NCI-H2107 (cell line): ENCODE measurements around the gene TRMT10B.
A peak's percentile ranks its signal among the peaks of the same experiment; 100 is the strongest.

Source experiments
- DNase-seq: peaks from one replicate; lab custom pipeline; 2025; lab: John Stamatoyannopoulos, UW

Gene TRMT10B, protein sequence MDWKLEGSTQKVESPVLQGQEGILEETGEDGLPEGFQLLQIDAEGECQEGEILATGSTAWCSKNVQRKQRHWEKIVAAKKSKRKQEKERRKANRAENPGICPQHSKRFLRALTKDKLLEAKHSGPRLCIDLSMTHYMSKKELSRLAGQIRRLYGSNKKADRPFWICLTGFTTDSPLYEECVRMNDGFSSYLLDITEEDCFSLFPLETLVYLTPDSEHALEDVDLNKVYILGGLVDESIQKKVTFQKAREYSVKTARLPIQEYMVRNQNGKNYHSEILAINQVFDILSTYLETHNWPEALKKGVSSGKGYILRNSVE

DNA sequence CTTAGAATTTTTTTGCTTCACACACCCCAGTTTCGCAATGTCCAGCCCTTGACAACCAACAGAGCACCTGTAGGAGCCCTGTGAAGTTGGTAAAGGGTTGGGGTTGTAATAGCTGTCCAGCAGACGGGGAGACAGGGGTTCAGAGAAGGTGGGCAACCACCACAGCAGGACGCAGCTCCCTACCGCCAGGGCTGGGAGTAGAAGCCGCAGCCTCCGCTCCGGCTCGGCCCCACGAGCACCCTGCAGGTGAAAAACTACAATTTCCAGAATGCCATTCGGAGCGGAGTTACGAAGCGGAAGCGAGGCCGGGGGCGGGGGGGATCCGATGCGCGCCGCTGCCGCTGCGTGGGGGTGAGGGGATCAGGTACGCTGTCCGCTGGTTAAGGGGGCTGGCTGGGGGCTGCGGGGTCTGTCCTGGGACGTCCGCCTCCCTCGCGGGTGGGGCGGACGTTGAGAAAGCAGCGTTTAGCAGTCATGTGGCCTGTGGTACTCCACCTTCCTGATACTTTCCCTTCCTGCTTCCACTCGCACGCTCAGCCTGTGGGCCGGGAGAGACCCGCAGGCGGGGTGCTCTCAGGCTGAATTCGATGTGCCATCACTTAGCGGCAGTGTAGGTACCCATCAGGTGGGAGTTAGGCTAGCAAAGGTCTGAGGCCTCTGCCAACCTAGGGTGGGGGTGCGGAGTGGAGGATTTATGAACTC lies at the start of gene TRMT10B:
TSS of gene TRMT10B (plus strand) at position 317 of the 702 bp plus-strand sequence. CDS start 8,127 bp downstream, outside the sequence.
- DNase-seq: peak; percentile 13

GRCh38 chr9:37705787-37706186 lies 47.8 kb upstream of the TRMT10B start:
- no peak for DNase-seq

GRCh38 chr9:37706290-37706689 lies 47.3 kb upstream of the TRMT10B start:
- DNase-seq: no peak

DNA sequence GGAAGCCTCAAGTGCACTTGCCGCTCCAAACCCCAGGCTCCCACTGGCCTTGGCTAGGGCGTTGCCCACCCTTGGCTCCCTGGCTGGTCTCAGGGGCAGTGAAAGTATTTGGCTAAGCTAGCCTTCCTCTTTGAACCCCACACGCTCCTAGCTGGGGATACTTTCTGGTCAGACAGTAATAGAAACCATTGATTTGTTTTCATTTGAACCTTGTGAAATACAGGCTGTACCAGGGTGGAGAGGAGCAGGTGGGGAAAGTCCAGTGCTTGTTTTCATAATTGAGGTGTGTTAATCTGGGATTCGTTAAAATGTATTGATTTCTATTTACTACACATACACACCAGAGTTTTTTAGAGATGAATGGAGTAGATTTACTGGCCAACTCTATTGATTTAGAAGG lies 45.9 kb upstream of the TRMT10B start:
- DNase-seq: no peak

DNA sequence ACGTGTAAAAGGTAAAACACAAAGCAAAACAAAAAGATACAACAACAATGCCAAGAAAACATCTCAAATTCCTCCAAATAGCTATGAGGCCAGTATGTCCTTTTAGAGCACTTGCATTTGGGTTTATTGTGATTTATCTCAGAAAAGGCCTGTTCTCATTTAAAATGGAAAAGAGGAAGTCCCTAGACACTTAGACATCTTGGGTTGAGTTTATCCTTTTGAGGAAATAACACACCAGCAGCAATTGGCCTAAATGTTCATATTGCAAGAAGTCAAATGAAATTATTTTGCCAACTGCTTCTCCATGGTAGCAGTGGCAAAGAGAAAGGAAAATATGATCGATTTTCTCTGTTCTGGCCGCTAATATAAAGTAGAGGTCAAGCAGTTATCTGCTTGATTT lies 43.6 kb upstream of the TRMT10B start:
- DNase-seq: no peak

GRCh38 chr9:37715260-37715659 lies 38.3 kb upstream of the TRMT10B start:
- DNase-seq: no peak

- no peak for DNase-seq
These were observed 37.6 kb upstream of the TRMT10B start for GRCh38 chr9:37715991-37716505.

GRCh38 chr9:37719526-37719925 lies 34.1 kb upstream of the TRMT10B start:
- no peak for DNase-seq

- DNase-seq: no peak
These were observed 26.6 kb upstream of the TRMT10B start for GRCh38 chr9:37727013-37727412.

GRCh38 chr9:37729499-37729898 lies 24.1 kb upstream of the TRMT10B start:
- DNase-seq: no peak

DNA sequence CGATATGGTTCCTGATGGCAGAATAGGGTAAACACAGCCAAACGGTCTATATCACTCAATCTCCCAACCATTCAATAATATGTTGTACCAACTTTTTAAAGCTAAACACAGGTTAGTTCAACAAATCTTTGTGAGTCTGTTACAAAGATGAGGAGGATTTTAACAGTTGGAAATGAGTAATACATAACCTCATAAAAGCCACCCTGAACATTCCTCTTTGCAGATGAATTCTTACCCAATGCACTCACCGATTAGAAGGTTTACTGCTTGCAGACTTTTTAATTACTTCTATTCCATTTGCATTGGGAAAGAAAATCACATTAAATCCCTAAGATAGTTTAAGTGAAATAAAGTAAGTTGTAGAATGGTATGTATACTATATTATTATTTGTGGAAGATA lies 23.3 kb upstream of the TRMT10B start:
- DNase-seq: no peak

GRCh38 chr9:37730839-37731238 lies 22.8 kb upstream of the TRMT10B start:
- no peak for DNase-seq

- DNase-seq: no peak
These were observed 21.4 kb upstream of the TRMT10B start for GRCh38 chr9:37732086-37732741.

DNA sequence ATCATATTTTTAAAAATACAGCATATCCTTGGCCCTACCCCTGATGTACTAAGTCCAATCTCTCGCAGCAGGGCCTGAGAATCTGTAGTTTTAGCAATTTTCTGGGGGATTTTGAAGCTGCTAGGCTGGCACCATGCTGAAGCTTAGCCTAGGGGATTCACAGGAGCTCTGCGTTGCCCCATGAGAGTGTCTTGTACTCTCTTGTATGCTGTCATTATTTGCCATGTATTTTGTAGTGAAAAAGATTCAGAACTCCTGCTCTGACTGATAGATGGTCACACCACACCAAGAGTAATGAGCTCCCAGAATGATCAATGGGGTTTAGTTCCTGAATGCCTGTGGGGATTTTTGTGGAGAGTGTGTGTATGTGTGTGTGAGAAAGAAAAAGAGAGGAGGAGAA lies 20.7 kb upstream of the TRMT10B start:
- DNase-seq: no peak

DNA sequence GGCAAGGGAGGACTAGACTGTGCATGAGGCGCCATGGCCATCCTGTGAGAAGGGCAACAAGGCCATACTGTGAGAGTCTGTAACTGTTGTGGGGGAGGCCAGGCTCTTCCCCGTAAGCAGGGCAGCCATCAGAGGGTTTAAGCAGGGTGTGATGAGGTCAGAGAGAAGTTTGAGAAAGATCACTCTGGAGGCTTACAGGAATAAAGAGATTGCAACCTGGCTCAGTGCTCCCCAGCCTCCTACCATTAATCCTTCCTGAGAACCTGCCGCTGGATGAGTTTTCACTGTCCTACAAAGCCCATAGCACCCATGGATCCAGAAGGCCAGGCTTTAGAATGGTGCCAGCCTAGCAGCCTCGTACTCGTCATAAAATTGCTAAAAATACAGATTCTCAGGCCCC lies 14.4 kb upstream of the TRMT10B start:
- no peak for DNase-seq

DNA sequence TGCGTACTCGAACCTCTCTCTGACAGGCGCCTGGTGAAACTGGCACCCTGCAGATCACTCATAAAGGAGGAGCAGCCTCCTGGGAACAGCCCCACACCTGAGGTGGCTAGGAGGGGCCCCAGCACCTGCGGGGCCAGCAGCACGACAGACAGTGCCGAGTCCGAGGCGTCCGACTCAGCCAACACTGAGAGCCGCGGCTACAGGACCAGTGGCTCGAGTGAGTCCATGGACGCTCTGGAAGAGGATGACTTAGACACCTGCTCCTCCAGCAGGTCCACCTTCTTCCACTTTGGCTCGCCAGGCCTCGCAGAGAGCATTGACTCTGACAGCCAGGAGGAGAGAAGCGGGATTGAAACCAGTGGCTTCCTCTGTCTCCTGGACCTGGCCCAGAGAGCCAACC lies 13.5 kb upstream of the TRMT10B start:
- no peak for DNase-seq

GRCh38 chr9:37740631-37741328 lies 12.8 kb upstream of the TRMT10B start:
- DNase-seq: no peak

DNA sequence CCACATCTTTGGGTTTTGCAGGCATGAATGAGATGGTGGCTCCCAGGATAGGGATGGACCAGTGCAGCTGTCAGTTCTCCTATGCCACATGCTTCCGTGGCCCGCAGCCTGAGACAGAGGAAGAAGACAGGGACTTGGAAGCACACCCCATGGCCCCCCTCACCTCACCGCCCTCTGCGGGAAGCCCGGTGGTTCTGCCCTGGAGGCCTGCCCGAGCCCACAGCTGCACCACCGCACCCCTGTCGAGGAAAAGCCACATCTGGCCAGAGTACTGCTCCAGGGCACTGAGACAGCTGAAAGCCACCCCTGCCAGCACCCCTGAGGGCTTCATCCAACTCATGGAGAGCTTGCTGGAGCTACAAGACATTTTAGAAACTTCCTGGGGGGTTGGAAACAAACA lies 7.6 kb upstream of the TRMT10B start:
- no peak for DNase-seq

- DNase-seq: no peak
These were observed 6.9 kb upstream of the TRMT10B start for GRCh38 chr9:37746448-37747270.

DNA sequence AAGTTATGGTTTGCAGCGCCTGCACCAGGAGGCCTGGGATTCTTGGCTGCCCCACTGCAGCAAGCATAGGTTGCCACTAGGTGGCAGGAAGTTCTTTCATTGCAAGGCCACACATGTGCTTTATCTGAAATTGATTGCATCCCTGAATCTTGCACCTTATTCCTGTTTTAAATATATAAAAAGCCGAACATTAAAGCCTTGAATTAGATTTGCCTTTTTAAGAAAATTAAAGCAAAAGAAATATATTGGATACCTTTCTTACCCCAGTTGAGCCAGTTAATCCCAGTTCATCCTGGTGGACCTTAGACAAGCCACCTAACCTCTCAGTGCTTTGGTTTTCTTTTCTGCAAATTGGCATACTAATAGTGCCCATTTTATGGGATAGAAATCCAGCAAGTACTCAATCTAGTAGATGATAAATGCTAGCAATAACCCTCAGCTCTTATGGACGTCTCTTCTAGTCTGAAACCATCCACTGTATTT lies 6.3 kb upstream of the TRMT10B start:
- DNase-seq: peak; percentile 16

DNA sequence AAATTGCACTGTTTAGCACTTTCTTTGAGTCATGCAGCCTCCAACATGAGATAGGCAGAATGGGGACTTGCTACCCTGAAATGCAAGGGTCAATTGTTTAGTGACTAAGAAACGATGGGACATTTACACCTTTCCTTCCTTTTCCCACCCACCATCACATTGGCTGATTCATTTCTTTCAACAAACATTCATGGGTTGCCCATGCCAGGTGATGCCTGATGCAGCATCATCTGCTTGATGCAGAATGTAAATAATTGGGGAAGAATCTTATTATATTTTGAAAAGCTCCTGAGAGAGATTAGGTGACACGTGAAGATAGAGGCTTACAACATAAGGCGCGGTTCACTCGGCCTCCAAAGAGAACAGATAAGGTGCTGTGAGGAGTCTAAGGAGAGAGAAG lies 4.5 kb upstream of the TRMT10B start:
- DNase-seq: no peak
